RPMI7951 (cell line): ENCODE results near the gene MED14. TPM values are rescaled to one million over a fixed set of nuclear protein-coding genes. Genes with fewer than 3 reads are reported as not detected.

Source experiments
- DNase-seq: peaks from one replicate; pipeline ENCODE4 v3.0.0-alpha.2; 2012; ENCODE audit warnings: low read depth
- total RNA-seq: library from RNA; depleted of rRNA; stranded (reverse); fragments of >200 nt; shearing (Covaris generic); gene quantifications from 2 replicates; pipeline ENCODE4 v1.2.3, GENCODE V29; 2014

MED14 gene
- total RNA-seq, 1 experiment from 2014 or later: 41.7 TPM

DNA sequence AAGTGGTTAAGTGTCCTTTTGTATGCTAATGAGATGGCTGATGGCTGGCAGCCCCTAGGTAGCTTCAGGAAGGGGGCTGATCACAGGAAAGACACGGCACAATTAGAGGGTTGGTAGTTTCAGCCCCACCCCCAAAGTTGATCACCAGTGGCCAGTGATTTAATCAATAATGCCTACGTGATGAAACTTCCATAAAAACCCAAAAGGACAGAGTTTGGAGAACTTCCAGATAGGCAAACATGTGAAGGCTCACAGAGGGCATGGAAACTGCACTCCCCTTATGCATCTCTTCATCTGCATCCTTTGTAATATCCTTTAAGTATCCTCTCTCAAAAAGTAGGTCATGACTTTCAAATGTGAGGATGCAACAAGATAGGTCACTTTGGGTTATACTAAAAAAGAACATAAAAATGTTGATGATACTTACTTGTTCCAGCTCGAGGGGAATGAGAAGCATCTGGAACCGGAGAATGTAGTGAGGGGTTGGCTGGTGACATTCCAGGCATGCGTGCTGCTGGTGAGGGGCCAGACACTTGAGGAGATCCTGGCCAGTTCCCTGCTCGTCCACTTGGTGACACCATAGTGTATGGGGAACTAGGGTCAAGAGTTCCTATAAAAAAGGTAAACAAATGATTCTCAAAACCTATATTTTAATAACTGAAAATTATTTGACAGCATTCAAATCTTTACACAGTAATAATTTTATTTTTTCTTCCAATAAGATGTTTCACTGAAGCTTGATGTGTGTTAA is 71.3 kb downstream of the MED14 start:
- DNase-seq: no peak

DNA sequence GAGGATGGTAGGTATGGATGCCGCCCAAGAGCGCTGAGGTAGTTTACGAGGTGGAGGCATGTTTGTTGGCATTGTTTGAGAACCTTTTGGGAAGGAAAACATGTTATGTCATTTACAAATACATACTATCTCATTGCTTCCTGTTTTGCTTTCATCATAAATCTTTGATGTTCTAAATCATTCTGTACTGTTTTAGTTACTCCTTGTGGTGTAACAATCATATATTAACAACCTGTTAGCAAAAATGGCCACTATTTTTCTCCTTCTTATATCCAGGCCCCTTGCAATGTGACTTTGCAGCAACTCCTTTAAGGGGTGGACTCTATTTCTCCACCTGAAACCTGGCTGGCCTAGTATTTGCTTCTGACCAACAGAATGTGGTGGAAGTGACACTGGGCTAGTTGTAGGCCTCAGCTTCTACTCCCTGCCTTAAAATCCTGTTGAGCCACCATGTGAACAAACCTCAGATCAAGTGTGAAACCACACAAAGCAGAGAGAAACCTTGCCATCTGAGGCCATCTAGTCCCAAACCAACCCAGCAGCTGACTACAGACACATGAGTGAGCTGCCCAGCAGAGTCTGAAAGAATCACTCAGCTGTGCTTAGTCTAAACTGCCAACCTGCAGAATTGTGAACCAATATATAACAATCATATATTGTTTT is 72.1 kb downstream of the MED14 start:
- no peak for DNase-seq

DNA sequence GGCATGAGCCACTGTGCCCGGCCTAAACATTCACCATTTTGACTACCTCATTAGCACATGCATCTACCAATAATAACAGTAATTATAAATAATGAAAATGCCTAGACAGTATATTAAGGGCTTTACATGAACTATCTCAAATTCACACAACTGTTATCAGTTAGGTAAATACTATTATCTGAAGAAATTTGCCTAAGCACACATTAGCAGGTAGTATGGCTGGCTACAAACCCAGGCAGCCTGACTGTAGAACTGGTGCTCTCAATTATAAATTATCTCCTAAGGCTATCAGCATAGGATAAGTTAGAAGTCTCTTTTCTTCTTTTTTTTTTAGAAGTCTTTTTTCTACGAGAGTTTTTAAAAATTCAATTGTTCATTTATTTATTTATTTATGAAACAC is 73.9 kb downstream of the MED14 start:
- no peak for DNase-seq

DNA sequence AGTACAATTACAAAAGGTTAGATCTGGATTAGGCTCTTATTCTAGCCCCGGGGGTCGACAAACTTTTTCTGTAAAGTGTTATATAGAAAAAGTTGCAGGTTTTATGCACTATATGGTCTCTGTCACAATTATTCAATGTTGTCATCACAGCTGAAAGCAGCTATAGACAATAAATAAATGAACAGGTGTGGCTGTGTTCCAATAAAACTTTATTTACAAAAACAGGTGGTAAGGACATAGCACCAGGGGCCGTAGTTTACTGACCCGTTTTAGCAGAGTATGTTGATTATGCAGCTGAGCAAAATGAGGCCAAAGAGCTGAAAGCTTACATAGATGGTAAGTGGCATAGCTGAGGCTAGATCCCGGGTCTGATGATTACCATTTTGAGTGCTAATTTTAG is 75.0 kb downstream of the MED14 start:
- DNase-seq: no peak

DNA sequence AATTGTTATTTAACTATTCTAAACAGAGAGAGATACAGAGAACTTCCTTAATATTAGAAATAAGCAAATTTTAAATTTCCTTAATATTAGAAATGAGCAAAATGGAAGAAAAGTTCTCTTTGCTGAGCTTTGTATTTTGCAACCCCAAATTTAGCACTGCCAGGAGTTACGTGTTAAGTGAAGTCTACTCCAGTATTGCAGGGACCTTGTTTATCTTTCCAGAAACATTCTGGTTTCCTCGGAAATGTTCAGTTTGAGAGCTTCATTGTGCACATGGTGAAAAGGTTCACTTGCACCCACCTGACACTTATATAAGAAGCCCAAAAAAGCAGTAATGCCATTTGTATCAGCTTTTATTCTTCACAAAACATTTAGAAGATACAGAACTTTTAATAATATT is 81.8 kb downstream of the MED14 start:
- no peak for DNase-seq

DNA sequence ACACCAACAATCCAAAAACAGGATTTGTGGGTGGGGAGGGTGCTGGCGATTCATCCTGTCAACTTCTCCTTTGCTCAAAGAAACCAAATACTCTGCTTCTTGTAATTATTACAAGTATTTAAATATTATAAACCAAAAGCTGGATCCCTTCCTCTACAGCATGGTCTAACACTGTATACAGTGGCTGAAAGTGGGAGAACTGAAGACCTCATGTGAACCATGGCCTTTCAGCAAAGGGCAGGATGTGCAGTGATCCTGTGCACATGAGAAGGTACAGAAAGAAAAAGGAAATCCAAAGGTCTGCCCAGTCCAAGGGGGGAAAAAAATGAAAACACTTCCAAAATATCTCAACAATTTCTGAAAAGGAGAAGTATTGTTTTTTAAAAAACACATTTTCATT is 82.7 kb downstream of the MED14 start:
- DNase-seq: no peak

DNA sequence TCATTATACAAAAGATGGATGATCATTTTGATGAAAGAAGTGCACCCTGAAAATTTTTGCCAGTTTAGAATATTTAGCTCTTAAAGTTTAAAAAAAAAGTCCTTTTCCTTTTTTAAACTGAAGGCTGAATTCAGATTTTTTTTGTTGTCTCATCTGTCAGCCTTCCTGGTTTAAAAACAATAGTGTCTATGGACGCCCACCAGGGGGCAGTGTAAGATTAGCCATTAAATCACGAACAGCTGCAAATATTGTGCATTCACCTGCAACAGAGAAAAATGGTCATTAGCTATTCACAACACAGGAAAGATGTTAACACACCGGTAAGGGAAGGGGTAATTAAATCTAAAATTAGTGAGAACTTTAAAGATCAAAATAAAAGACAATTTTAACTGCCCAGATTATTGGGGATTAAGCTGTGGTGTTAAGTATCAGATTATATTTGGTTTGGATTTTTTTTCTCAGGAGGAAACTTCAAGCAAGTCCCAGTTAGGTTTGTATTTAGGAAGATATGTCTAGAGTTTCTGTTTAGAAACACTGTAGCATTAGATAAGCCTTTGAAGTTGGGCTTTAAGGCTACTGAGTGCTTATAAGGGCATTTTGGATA is 83.6 kb downstream of the MED14 start:
- DNase-seq: peak; percentile 58

DNA sequence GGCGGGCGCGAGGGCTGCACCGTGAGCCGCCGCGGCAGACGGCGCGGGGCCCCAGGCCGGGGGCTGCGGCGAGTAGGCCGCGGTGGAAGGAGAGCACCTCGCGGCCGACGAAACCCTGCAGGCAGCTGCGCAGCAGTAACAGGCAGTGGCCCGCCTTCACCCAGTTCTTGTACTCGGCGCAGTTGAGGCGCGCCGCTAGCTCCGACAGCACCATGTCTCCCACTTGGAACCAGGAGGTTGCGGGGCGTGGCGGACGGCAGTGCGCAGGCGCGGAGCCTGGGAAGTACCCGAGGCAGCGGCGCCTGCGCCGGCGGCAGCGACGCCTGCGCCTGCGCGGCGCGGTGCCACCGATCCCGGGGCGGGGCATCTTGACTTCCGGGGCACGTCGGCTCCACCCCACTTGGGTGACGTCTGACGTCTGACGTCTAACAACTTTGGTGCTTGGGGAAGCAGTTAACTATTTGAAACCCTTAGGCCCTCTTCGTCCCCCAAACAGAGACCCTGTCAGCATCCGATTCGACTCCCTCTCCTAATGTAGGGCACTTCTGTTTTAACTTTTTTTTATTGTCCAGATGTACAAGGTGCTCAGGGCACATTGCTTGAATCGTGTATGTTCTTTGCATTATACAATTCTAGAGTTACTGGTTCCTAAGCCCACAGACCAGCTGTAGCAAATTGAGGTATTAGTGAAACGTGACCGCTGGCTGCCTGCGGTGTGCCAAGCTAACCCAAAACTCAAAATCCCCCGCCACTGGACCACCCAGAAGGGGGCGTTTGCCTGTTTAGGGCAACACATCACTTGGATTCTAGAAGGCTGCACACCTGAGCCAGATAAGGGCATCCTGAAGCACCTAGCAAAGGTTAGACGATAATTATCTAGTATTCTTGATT is 87.8 kb downstream of the MED14 start, which contains the start of gene CXorf38:
CXorf38 (minus strand) TSS at position 255 of the 891 bp plus-strand sequence; CDS start at position 214, 41 bp downstream.
- DNase-seq: peak; percentile 87

DNA sequence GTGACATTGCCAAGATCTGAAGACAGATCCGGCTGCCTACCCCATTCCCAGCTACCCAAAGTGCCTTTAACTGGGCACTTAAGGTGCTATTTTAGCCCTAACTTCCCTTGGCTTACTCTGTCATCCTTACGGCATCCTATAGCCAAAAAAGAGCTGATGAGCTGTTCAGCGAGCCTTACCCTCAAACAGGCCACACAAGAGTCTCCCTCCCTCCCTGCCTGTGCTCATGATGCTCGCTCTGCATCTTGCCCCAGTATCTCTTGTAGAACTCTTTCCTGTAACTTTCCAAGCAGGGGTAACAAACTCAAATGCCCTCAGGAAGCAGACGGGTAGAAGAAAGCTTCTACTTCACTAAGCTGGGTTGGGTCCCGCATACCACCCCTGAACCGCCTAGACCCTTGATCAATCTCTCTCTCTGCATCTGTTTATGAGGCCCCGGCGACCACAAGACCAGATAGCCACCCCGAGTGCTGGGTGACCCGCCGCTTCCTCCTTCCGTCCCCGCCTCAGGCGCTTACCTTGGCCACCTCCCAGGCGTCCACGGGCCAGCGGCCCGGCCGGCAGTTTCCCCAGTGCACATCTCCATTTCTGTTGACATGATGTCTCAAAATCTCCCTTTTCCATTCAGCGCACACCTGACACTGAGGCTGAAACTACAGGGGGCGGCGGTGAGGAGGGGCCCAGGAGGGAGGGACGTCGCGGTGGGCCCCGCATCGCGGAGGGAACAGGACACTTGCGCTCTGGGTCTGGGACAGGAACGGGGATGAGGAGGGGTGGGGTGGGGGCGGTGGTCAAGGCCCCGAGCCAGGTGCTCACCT is 88.6 kb downstream of the MED14 start:
- peak; percentile 63 for DNase-seq

DNA sequence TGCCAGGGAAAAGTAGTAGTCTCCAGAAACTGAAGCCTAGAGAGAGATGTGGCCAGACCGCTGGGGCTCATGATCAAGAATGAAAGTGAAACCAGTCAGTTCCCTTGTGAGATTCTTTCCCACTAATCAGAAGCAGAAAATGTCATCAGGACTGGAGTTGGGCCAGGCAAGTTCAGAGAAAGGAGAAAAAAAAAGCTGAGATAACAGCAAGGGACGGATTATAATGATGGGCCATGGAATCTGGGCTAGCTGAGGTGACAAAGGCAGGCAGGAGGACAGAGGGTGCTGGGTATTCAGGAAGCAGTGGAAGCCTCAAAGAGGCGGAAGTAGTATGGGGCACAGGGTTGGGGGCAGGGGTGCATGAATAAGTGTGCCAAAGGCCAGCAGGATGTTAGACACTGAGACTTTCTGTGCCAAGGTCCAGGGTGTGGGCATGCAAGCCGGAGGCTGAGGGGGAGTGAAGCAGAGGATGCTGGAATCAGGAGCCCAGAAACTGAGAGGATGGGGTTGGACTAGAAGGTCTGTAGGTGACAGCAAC is 90.5 kb downstream of the MED14 start:
- DNase-seq: peak; percentile 86

DNA sequence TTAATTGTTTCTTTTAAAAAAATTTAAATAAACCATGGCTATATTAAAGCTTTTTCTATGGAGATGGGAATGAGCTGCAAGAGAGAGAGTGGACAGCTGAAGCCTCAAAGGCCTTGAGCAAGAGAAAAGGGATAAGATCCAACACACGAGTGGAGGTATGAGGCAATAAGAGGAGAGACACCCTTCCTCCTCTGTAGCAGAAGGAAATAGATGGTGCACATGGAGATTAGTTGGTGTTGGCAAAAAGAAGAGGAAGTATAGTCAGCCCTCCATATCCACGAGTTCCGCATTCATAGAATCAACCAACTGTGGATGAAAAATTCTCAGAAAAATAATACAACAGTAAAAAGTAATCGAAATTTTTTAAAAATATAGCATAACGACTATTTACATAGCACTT is 91.2 kb downstream of the MED14 start:
- peak; percentile 26 for DNase-seq

DNA sequence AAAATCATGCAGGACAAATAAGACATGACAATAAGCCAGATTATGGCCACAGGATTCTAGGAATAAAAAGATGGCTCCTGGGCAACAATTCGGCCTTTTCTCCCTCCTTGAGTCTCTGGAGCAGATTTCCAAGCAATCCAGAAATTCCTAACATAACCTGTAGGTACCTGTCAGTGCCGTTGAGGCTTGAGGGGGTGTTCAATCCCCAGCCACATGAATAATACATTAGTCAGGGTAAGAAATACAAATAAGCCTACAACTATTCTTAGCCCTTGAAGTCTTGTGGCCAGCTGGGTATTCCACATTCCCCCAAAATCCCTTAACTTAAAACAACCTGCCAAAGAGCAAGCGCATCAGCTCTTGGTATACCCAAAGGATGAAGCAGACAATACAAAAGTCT is 97.7 kb downstream of the MED14 start:
- DNase-seq: no peak

DNA sequence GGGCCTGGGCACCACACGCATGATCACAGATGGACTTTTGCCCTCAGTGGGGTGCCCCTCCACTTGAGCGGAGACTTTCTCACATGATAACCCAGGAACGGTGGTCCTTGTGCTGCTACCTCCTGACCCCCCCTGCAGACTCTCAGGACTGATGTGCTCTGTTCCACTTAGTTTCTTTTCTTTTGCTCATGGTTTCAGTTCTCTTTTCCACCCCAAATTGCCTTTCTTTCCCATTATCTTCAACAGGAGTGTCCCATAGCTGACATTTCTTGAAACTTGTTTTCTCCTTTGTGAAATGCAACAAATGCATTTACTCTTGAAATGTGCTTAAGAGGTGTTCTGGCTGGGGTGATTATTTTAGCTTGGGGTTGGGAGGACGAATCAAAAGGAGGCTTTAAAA is 103.1 kb downstream of the MED14 start:
- no peak for DNase-seq

DNA sequence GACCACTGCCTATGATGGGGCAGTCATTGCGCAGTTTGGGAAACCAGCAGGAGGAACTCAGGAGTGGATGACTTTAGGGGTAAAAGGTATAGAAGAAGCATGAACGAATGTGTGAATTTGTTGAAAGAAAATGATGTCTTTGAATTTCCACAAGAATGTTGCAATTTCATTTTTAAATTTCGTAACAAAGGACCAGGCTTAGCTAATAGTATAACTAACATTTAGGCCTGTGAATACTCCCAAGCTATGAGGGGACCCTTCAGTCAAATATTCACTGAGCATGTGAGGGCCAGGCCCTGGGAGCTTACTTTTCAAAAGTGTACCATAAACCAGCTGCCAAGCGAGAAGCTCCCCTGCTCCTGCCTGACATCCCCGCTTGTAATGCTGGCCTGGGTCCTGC is 106.8 kb downstream of the MED14 start:
- no peak for DNase-seq

DNA sequence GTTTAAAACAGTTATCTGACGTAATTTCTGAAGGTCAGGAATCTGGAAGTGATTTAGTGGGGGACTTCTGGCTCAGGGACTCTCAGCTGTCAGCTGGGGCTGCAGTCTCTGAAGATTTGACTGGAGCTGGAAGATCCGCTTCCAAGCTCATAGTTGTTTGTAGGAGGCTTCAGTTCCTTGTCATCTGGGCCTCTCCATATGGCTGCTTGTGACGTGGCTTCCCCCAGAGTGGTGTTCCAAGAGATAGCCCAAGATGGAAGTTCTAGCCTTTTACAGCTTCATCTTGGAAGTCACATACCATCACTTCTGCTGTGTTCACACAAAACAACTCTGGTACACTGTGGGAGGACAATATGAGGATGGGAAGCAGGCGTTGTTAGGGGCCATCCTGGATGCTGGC is 110.0 kb downstream of the MED14 start:
- DNase-seq: no peak

DNA sequence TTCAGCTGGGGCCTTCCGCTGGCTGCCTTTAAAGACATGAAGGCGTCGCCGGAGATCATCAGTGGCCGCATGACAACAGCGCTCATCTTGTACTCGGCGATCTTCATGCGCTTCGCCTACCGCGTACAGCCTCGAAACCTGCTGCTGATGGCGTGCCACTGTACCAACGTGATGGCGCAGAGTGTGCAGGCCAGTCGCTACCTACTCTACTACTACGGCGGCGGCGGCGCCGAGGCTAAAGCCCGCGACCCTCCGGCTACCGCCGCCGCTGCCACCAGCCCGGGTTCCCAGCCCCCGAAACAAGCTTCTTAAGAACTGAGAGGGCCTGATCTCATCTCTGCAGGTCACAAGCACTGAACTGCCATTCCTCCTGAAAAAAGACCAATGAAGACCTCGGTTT is 111.7 kb downstream of the MED14 start:
- no peak for DNase-seq

DNA sequence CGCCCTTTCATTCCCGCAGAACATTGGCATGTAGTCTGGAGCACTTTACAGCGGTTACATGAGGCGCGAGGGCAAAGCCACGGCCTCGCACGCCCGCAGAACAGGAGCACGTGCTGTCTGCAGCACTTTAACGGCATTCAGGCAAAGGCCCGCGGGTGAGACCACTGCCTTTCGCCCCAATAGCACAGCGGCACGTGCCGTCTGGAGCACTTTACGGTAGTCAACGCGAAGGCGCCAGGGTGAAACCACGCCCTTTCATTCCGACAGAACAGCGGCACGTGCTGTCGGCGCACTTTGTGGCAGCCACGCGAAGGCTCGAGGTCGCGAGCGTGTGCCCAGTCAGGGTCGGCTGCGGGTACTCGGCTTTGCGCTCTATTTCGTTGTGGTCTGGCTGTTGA is 112.2 kb downstream of the MED14 start, which contains the start of gene MPC1L:
MPC1L (plus strand) TSS at position 290 of the 398 bp plus-strand sequence. CDS start 138 bp downstream, outside the sequence.
- no peak for DNase-seq

DNA sequence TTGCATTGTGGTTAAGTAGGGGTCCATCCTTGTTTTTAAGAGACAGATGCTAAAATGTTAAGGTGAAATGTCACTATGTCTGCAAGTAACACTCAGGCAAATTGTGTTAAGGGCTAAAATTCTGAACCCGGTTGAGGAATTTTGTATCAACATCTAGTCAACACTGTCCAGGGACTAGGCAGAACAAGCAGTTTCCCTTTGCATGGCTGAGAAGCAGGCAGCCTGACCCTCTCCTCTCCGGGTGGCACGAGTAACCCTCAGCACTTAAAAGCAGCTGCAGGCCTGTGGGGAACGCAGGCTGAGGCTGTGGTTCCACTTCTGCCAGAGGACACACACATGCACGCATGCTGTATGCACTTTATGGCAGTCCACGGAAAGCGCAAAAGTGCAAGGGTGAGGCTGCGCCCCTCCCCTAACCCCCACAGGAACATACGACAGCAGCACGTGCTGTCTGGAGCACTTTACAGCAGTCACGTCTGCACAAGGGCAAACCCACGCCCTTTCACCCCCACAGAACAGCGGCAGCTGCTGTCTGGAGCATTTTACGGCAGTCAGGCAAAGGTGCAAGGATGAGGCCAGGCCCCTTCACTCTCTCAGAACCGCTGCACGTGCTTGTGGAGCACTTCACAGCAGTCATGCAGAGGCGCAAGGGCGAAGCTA is 112.7 kb downstream of the MED14 start:
- no peak for DNase-seq

DNA sequence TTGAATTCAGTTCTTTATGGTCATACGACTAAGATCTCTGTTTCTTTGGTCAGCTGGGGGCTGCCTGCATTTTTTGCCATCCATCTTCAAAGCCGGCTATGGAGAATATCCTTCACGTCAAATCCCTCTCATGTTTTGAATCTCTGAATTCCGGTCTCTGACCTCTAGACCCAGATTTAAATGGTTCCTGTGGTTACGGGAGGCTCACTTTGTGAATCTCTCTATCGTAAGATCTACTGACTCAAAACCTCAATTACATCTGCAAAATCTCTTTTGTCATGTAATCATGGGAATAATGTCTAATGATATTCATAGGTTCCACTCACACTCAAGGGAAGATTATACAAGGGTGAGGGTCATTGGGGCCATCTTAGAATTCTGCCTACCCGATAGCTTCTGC is 117.8 kb downstream of the MED14 start:
- DNase-seq: peak; percentile 46

DNA sequence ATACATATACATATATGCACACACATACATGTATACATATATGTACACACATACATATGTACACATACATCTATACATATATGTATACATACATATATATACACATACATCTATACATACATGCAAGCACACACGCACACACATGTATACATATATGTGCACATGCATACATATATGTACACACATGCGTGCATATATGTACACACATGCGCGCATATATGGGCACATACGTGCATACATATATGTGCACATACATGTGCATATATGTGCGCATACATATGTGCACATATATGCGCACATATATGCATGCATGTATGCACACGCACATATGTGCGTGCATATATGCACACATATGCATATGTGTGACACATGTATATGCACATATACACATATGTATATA is 119.4 kb downstream of the MED14 start:
- no peak for DNase-seq
